ENCODE results near the gene MAX.

The MAX gene

DNA sequence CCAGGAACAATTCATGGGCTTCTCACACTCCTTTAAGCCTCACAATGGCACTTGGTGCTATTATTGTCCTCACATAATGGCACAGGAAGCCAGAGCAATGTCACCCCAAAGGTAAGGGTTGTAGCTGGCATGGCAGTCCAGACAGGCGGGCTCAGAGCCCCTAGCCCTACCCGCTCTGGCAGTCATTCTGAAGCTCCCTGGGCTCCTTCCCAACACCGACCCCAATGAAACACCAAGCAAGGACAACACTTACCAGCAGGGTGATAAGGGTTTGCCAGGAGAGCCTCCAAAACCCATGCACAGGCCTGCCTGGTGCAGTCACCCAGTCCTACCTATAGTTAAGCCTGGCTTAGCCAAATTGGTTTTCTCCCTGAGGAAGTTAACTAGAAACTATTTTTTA is 30.8 kb downstream of the MAX start:
- no peak for DNase-seq

DNA sequence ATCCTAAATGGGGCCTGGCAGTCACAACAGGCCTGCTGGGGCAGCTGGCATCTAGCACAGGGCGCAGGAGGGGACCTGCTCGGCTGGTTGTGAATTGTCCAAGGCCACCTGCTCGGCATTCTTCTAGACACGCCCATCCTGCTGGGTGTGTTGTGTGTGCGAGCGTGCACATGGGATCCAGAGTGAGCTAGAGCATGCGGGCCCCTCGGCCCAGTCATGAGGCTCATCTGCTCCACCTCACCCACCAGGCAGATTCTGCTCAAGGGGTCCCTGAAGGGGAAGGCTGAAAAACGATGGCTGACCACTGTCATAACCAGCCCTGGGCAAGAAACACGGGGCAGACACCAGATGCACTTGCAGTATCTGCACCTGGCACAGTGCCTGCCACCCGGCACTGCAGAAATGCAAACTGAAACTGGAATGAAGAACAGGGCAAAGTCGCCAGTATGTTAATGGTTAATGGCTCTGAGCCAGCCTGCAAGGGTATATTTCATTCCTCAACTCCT is 31.8 kb downstream of the MAX start:
- DNase-seq: no peak

DNA sequence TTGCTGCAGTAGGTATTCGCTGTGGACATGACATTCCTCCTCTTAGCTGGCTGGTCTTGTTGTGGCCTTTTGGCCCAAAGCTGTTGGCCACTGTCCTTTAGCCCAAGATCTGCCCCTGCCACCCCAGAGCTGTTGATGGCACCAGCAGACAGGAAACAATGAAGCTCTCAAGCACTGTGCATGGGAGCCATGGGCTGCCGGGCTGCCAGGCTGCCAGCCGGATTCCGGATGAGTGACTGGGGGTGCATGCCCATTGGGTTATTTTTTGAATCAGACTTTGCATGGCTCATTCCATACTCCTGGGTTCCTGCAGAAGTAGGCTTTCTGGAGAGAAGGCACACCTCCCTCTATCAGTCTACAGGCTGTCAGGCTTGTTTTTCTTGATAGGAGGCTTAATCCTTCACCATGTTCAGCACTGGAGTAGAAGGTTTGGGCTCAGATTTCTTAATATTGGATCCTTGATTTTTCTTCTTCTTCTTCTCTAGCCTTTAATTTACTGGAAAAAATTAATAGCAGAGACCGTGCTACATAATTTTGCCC is 32.4 kb downstream of the MAX start:
- no peak for DNase-seq

DNA sequence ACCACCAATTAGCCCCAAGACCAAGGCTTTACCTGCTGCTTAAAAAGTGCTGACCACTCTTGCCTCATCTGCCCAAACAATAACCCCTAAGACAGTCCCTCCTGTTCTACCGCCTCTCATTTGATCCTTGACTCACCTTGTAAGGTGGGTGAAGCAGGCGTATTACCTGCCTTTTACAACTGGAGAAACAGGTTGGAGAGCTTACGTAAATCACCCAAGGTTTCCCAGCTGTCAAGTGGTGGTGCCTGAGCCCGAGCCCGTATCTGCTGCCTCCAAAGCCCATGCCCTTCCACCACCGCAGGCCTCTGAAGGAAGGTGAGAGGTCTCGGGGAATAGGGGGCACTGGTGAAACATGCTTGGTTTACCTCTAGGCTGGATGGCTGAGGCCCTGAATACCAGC is 36.6 kb downstream of the MAX start:
- no peak for DNase-seq

DNA sequence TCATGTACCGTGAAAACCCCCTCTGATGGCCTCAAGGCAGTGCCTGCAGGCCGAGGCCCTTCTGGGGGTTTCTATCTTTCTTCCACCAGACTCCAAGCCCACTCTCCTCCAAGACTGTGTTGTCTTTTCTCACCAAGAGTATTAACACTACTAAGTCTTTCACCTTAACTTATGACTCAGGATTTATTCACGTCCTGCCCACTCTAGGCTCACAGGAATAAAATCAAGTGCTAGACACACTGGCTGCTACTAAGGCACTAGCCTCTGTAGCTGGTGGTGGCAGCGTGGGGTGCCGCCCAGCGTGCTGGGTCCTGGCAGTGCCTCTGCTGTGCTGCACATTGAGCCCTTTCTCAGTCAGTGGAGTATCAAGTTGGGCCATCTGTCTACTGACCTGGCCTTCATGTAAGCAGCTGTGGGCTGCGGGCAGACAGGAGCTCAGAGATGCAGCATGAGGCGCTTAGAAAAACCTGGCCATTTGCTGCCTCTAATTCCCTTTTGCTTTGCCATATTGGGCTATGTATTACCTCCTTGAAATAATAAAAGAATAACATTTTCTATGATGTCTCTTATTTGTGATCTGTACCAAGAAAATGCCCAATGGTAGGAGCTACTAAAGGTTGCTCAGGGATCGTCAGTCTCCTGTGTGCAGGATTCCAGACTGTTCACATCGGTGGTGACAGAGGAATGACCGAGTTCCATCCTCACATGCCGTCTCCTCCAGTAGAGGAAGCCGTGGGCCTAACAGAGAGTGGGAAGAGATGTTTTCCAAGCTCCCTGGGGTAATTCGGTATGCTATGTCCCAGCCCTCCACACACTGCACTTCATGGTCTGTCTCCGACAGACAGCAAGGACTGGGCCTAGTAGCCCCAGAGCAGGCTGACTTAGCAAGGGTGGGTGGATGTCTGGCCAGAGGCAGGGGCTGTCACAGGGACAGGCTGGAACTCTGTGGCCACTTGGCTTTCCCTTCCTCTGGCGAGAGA is 39.9 kb downstream of the MAX start:
- no peak for DNase-seq

DNA sequence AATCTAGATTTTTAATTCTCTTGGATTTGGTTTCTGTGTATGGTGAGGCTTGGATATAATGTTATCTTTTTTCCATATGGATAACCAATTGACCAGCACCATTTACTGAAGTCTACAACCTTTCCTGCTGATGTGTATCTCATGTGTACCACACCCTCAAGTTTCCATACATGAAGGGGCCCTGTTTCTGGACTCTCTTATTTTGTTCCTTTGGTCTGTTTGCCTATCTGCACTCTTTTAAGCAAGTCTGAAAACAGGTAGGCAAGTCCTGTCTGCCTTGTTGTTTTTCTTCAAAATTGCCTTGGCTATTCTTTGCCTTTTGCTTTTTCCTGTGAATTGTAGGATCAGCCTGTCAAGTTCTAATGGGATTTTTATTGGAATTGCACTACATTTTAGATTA is 44.6 kb downstream of the MAX start:
- no peak for DNase-seq

DNA sequence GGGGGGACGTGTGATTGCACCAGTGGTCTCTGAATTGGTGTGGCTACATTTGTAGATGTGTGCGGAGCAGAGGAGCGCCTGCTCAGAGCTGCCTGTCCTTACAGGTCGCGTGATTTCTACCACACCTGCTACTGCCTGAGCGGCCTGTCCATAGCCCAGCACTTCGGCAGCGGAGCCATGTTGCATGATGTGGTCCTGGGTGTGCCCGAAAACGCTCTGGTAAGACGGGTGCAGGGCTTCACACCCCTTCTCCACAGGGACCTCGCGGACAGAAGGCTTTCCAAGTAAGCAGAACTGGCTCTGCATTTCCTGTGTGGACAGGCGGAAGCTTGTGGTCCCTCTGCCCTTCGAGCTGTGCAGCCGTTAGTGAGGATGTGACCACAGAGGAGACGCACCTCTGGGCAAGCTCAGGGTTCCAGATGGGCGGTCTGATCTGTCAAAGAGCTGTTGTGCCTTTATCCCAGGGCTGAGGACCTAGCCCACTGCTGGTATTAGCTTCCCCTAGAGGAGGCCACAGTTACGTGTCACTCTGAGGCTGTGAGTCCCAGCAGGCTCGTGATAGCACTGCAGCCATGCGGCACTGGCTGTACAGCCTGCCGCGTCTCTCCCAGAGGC is 47.7 kb downstream of the MAX start:
- no peak for DNase-seq

DNA sequence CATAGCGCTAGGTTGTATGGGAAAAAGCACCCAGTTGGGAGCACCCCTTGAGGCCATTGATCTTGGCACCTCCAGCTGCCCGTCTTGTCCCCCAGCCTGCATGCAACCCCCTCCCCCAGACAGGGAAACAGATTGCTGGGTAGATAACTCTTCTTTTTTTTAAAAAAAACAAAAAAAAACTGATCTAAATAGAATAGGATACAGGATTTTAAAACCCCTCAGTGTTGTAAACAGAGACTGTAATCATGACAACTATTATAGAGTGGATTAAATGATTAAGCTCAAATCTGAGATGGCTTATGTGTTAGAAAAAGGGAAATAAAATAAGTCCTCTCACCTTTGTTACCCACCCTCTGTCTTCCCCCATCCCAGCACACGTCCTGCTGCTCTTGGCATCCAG is 48.9 kb downstream of the MAX start:
- no peak for DNase-seq

DNA sequence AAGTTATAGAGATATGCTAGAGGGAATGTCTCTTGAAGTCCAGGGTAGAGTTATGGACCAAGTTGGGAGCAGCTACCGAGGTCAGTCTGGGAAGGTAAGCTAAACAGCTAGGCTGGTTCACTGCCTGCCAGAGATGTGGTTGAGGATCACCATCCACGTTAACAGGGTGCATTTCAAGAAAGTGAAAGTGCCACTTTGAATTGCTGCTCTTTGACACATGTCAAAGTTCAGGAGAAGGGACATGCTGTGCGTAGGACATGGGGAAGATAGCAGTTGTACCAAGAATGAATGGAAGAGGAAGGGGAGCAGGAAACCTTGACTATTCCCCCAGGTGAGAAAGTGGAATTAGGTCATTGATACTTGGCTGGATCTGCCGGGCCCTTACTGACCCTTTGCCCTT is 49.5 kb downstream of the MAX start:
- DNase-seq: no peak

DNA sequence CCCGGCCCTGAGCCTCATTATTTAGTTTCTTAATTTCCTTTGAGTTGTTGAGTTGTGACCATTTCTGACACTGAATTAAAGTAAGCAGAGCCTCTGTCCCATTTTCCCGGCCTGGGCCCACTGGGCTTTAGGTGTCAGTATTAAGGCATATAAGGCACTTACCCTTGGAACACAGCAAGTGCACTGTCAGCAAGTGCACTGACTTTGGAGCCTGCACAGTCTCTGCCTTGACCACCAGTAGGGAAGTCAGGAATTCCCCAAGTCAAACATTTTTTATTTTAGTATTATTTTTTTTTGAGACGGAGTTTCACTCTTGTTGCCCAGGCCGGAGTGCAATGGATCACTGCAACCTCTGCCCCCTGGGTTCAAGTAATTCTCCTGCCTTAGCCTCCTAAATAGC is 56.6 kb downstream of the MAX start:
- DNase-seq: no peak

DNA sequence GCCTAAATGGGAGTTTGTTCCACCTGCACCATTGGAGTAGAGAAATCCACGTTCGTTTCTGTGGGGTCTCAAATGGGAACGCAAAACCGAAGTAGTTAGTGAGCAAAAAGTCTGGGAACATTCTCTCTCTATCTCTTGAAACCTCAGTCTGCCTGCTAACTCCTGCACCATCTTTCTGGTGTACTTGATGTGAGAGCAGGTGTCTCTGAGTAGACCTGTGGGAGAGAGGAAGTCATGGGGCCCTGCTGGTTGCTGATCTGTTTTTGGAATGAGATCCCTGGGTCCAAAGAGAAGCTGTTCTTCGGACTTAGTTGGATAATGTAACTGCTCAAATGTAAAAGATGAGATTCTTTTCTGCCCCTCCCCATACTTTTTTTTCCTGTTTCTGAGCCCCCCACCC is 57.3 kb downstream of the MAX start:
- no peak for DNase-seq

DNA sequence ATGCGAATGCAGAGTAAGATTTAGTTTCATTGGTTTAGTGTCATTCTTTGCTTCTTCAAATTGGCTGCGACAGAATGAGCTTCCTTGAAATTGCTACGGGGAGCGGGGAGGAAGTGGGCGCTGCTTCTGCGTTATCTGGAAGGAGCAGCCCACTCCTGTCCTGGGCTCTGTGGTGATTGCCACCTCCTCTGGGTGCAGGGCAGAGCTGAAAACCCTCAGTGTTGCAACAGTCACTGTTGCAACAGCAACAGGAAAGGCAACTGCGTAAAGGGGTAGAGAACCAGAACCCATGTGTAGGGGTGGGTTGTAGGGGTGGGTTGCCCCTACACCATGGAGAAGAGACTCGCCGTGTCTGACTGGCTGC is 57.7 kb downstream of the MAX start:
- no peak for DNase-seq

DNA sequence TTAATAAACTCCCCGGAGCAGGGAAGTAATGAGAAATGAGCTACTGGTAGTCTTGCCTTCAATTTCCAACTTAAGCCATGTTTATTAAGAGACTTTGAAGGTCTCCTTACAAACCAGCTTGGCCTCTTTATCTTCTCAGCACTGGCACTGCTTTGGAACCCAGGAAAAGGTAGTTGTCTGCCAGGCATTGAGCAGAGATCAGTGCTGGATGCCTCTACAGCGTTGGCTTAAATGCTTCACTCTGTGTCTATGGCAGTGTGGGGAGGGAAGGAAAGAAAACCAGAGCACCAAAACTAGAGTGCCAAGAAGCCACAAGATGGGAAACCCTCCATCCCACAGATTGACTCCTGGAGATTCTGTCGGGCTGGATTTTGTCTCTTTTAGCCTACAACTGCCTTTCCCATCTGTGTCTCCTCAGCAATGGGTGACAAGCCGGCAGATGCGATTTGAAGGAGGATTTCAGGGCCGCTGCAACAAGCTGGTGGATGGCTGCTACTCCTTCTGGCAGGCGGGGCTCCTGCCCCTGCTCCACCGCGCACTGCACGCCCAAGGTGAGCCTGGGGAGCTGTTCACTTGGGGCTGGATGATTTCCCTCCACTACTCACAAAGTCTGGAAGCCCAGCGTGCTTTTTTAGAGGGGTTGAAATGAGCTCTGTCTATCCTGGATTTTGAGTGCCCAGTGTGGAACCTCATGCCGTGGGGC is 58.3 kb downstream of the MAX start:
- no peak for DNase-seq

DNA sequence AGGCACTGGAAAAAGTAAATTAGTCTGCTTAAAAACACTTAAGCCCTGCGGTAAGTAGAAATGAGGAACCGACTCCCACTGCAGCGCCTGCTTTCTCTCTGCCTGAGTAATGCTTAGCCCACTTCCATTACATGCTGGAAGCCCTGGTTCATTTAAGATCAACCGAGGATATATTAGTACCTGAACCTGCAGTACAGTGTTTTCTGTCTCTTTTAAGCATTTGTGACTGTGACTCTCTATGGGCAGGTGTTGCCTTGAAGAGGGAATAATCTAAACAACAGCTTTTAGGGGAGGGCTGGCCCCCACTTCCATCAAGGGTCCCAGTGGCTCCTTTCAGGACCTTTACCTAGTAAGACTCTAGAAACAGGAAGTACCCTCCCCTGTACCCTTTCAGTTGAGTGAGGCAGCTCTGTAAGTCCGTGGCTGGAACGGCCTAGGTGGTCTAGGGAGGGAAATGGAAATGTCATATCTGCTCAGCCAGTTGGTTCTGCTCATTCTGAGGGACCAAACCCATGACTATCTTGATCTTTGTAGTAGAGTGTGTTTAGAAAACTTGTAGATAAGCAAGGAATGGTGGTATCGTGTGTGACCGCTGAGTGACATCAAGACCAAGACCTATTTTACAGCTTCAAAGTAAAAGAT is 59.5 kb downstream of the MAX start:
- DNase-seq: no peak

DNA sequence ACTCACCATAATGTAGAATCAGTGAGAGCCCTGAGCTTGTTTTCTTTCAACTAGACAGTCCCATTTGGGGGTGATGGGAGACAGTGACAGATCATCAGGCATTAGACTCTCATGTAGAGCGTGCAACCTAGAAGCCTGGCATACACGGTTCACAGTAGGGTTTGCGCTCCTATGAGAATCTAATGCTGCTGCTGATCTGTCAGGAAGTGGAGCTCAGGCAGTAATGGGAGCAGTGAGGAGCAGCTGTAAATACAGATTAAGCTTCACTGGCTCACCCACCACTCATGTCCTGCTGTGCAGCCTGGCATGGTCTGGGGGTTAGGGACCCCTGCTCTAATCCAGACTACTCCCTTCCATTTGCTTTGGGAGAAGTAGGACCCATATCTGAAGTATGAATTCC is 60.0 kb downstream of the MAX start:
- DNase-seq: no peak

DNA sequence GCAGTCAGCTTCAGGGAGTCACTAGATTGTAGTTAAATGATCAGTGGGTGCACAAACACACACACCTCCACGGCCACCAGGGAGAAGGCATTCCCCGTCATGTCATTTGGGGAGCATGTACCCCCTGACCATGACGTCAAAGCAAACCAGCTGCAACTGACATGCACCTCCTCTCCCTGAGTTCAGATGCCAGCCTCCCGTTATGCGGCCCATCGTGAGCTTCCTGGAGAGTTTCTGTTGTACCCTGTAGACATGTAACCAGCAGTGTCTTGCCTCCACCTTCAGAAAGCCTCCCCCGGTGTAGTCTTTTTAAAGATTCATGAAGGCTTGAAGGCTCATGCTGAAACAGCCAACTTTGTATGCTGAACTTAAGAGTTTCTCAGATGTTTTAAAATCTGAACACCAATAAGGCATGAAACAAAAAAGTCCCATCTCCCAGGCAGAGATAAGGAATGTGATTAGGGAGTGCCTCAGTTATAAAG is 60.8 kb downstream of the MAX start:
- no peak for DNase-seq

DNA sequence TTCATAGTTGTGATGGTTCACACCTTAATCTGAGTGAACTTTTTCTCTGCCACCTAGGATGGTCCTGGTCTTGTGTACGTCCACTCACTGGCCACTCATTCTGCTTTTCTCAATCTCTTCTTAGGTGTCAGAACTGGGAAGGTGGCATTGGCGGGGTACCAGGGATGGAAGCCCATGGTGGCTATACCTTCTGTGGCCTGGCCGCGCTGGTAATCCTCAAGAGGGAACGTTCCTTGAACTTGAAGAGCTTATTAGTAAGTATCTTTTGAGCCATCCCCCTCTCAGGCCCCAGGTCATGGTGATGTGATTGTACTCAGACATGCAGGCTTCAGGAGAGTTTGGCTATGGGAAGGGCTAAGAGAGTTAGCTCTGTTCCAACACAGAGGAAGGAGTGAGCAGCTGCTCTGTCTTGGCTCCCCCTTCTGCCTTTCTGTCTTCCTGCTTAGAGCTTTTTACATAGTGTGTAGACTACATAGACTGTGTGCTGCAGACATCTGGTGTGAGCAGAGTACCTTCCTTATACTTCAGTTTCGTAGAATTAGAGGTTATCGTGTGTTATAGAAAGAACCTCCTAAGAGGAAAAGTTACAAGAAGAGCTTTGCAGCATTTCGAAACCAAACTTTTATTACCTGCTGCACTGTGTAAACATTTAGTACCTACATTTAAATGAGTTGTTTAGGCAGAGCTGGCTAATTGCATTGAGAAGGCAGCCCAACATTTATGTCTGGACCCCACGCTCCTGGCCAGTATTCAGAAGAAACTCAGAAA is 61.5 kb downstream of the MAX start:
- no peak for DNase-seq

DNA sequence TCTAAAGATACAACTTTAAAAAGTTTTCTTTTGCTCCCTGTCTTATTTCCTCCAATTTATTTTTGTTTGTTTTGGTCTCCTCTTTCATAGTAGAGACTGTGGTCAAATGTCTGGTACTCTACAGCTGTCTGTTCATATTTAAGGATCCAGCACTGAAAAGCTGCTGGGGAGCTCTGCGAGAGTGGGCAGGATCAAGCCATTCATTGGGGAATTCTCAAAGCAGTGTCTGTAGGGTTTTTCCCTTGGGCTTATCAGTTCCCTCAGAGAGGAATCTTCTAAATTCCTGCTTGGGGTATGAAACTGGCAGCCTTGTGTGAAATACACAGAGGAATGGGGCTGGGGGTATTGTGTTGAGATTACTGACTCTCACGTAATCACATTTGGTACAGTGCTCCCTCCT is 63.4 kb downstream of the MAX start:
- DNase-seq: no peak

DNA sequence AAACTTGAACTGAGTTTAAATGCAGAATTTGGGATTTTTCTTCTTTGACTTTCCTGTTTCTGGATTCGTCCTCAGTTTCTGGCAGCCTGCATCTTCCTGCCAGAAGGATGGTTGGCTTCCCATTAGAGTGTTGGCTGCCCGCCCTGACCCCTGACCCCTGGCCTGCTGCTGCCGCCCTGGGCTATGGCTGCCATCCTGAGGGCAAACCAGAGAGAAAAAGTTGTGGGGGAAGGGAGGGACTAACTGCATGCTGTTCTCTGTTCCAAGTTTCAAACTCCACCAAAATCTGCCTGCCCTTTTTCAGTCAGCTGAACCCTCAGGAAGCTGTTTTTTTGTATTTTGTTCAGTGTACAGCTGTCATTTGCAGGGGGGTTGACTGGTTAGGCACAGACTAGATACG is 67.3 kb downstream of the MAX start:
- DNase-seq: no peak

DNA sequence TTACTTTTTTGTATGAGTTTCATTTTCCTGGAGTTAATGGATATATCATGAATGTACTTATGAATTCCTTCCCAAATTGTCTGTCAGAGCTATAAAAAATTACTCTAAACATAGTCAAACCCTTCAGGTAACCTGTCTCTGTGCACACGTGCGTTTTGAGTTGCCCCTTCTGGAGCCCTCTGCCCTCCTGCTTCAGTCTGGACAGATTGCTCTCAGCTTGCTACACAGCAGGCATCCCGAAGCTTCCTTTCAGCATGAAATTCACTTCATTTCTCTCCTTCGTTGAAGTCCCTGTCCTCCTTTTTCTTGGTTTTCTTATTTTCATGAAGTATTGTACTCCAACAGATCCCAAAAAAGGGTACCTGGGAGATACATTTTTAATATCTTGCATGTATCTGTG is 68.3 kb downstream of the MAX start:
- no peak for DNase-seq

DNA sequence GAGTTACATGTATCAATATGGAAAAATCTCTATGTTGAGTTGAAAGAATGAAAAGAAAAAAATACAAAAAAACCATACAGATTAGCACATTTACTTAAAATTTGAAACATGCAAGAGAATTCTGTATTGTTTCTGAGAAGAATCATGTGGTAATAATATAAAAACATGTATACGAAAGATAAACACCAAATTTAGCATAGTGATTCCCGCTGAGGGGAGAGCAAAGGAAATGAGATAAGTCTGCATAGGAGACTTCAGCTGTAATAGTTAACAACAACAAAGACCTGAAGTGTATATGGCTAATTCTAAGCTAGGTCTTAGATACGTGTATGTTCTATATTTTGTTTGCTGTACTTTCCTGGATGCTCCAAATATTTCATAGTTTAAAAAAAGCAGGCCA is 69.1 kb downstream of the MAX start:
- DNase-seq: no peak

DNA sequence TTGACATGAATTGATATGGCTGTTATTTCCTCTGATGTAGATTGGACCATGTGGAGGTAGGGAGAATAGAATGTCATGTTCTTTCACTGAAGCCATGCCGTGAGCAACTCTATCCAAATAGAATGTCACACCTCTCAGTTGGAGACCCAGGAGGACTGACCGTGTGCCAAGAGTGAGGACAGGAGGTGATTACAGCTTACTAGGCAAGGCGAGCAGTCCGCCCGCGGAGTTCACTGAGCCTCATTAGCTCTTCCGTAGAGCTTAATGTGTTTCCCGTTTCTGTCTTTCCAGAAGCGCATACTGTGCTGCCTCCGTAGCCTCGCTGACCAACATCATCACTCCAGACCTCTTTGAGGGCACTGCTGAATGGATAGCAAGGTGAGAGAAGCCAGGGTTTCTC is 70.0 kb downstream of the MAX start:
- no peak for DNase-seq
